ENCODE data around the gene TWIST2. TPM values are rescaled to one million over a fixed set of nuclear protein-coding genes. Genes with fewer than 3 reads are reported as not detected.

Gene TWIST2
- total and polyA plus RNA-seq, 7 donors = 0.92 to 92.2 (median 53.9) TPM

GRCh38 chr2:238897122-238897880 lies 49.4 kb downstream of the TWIST2 start:
- peak; percentile 63 for DNase-seq
- H3K27me3 ChIP-seq = no peaks in the 10 kb centered on the region
- no peak overlapping the region for H3K4me3 ChIP-seq
- WGBS, 2 donors = 76 to 78% methylated on average over 19 of the region's 19 CpGs
- no peaks in the 10 kb centered on the region for H3K36me3 ChIP-seq
- no peaks in the 10 kb centered on the region for H3K9me3 ChIP-seq
- peaks cover 0 to 84% (median 77%) of the 10 kb centered on the region in 4 donors for H3K4me1 ChIP-seq
- peak overlapping the region; percentile 3 to 83 (median 78) for H3K27ac ChIP-seq
- intact Hi-C loops (cut with DNase I) = loop anchor here (5.0 kb wide), 1 partner anchor 45 kb away; no protein-coding TSS in a partner anchor
- TF ChIP-seq EP300 (IDR thresholded peaks at IDR 0.05) (no peak), POLR2AphosphoS5 (IDR thresholded peaks at IDR 0.05) (no peak), POLR2A (IDR thresholded peaks at IDR 0.05) (no peak), CTCF (IDR thresholded peaks at IDR 0.05) (no peak)

DNA sequence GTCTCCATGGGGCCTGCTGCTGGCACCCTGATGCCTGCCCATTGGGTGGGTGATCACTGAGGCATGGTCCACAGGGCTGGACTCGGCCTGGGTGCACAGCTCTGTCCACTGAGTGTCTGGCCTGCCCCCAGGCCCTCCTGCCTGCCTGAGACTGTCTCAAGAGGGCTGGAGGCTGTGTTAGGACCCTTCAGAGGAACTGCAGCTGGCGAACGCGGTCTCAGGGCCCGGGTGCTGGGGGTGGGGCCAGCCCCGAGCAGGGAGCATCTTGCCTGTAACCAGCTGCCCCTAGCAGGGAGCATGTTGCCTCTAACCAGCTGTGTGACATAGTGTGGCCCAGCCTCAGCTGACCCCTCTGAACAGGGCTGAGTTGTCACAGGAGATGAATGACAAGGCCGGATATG lies 50.0 kb downstream of the TWIST2 start:
- DNase-seq = peak; percentile 73
- no peak for TF ChIP-seq EP300 (IDR thresholded peaks at IDR 0.05)
- no peak for TF ChIP-seq CTCF (IDR thresholded peaks at IDR 0.05)
- no peak for TF ChIP-seq POLR2AphosphoS5 (IDR thresholded peaks at IDR 0.05)
- no peak for TF ChIP-seq POLR2A (IDR thresholded peaks at IDR 0.05)
- Histone ChIP-seq H3K27ac (peak overlapping the region; percentile 3 to 83 (median 78)), H3K36me3 (no peaks in the 10 kb centered on the region), H3K4me3 (no peak overlapping the region), H3K4me1 (peaks cover 0 to 79% (median 72%) of the 10 kb centered on the region in 4 donors), H3K27me3 (no peaks in the 10 kb centered on the region), H3K9me3 (no peaks in the 10 kb centered on the region)
- 73 to 75% methylated on average over 7 of the region's 7 CpGs for WGBS, 2 donors
- intact Hi-C loops (cut with DNase I) = loop anchor here (5.0 kb wide), 1 partner anchor 44 kb away; no protein-coding TSS in a partner anchor

DNA sequence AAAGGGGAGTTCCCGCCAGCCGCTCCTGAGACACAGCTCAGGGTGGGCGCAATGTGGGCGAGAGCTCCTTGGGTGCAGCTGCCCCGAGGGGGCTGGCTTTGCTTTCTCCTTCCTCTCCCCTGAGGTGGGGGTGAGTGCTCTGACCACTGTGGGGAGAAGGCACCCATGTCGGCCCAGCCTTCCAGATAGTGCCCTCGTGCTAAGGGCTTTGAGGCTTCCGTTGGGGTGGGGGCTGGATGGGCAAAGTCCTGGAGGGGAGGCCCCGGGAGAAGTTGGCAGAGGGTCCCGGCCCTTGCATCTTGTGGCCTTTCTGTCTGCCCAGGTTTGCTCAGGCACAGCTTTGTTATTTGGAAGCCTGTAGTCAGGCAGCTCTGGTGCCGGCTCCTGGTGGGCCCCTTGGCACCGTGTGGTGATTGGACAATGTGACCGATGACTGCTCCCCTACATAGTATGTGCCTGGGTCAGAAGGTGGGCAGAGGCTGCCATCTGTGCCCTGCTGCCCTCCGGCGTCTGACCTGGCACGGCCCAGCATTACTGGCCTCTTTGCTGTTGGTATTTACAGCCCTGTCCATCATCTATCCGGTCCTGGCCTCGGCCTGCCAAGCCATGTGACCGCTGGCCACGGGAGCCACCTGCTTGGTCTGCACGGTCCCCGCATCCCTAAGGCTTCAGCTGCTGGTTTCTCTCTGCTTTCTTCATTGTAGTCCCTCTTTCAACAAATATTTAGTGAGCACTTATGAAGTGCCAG lies 50.8 kb downstream of the TWIST2 start:
- Histone ChIP-seq H3K9me3 (no peaks in the 10 kb centered on the region), H3K27me3 (no peaks in the 10 kb centered on the region), H3K27ac (peak overlapping the region in 1 of 4 donors; percentile 28), H3K4me3 (no peak overlapping the region), H3K36me3 (no peaks in the 10 kb centered on the region), H3K4me1 (peaks cover 0 to 71% (median 64%) of the 10 kb centered on the region in 4 donors)
- 81 to 86% methylated on average over 22 of the region's 22 CpGs for WGBS, 2 donors
- TF ChIP-seq POLR2AphosphoS5 (IDR thresholded peaks at IDR 0.05) (no peak), CTCF (IDR thresholded peaks at IDR 0.05) (no peak), EP300 (IDR thresholded peaks at IDR 0.05) (no peak), POLR2A (IDR thresholded peaks at IDR 0.05) (no peak)
- DNase-seq = peak; percentile 67
- intact Hi-C loops (cut with DNase I) = loop anchor here (5.0 kb wide), 1 partner anchor 44 kb away; no protein-coding TSS in a partner anchor

DNA sequence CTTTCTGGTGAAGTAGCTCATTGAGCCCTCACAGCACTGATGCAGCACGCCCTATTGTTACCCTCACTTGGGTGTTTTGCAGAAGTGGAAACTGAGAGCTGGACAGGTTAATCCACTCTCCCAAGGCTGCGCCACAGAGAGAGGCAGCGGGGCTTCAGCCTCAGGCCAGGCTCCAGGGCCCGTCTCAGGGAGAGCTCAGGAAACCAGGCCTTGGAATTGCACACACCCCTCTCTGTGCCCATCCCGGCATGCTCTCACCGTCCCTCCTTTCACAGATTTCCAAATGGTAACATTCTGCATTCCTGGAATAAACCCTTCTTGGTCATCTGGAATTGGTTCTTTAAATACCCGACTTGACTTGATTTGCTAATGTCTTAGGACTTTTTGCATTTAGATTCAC lies 51.5 kb downstream of the TWIST2 start:
- Histone ChIP-seq H3K27ac (no peak overlapping the region), H3K27me3 (no peaks in the 10 kb centered on the region), H3K9me3 (no peaks in the 10 kb centered on the region), H3K4me1 (peaks cover 0 to 64% (median 58%) of the 10 kb centered on the region in 4 donors), H3K4me3 (no peak overlapping the region), H3K36me3 (no peaks in the 10 kb centered on the region)
- intact Hi-C loops (cut with DNase I) = loop anchor here (5.0 kb wide), 1 partner anchor 43 kb away; no protein-coding TSS in a partner anchor
- no peak for TF ChIP-seq POLR2A (IDR thresholded peaks at IDR 0.05)
- no peak for TF ChIP-seq CTCF (IDR thresholded peaks at IDR 0.05)
- TF ChIP-seq POLR2AphosphoS5 (IDR thresholded peaks at IDR 0.05) = no peak
- TF ChIP-seq EP300 (IDR thresholded peaks at IDR 0.05) = no peak
- DNase-seq = peak; percentile 48
- 78 to 82% methylated on average over 7 of the region's 7 CpGs for WGBS, 2 donors
